IMR-90 (cell line): ENCODE measurements around the gene TRAF3IP1. TPM values are rescaled to one million over a fixed set of nuclear protein-coding genes. Genes with fewer than 3 reads are reported as not detected.
A peak's percentile ranks its signal among the peaks of the same experiment; 100 is the strongest.

Experiments
- ATAC-seq: fragments of 200-7000 bp; cut with Tn5 transposase; 2 replicates; pipeline ENCODE4 v1.9.1; 2020; ENCODE audit warnings: low read depth, mild to moderate bottlenecking, moderate library complexity
- BruUV-seq: library from RNA; stranded (reverse); fragments of 400-500 nt; replicated peaks from 2 replicates; lab custom pipeline; 2021; lab: Mats Ljungman, UMichigan
- CTCF ChIA-PET: fragments of 300-600 bp; formaldehyde crosslinking; extraction: SDS; loops from one replicate; lab custom pipeline; 2021; ENCODE audit warnings: antibody characterized with exemption; lab: Yijun Ruan, JAX
- POLR2A ChIA-PET: fragments of 300-600 bp; sonication (Branson Sonifier 250); formaldehyde crosslinking; loops from one replicate; lab custom pipeline; 2022; ENCODE audit warnings: antibody characterized with exemption; ENCODE audit not compliant: unreplicated experiment; lab: Charles Lee
- DNase-seq: peaks from one replicate; pipeline ENCODE4 v3.0.0; 2013
- H2AFZ ChIP-seq: replicated peaks from 2 replicates; pipeline ENCODE3; 2013; ENCODE audit warnings: low read length, mild to moderate bottlenecking; ENCODE audit not compliant: poor library complexity
- H2AK5ac ChIP-seq: 2 replicates; pipeline ENCODE4 v1.6.1; 2013; ENCODE audit warnings: low read depth, low read length, inconsistent platforms
- H2AK9ac ChIP-seq: replicated peaks from 2 replicates; pipeline ENCODE3; 2013; ENCODE audit warnings: mild to moderate bottlenecking, low read depth, low read length, moderate library complexity; ENCODE audit not compliant: poor library complexity
- H2BK120ac ChIP-seq: 2 replicates; pipeline ENCODE4 v1.6.1; 2013; ENCODE audit warnings: low read depth, low read length, inconsistent platforms
- H2BK15ac ChIP-seq: 3 replicates; pipeline ENCODE4 v1.6.1; 2013; ENCODE audit warnings: low read depth, low read length, inconsistent platforms
- H2BK20ac ChIP-seq: 2 replicates; pipeline ENCODE4 v1.6.1; 2013; ENCODE audit warnings: low read depth, mild to moderate bottlenecking, inconsistent platforms, low read length, moderate library complexity
- H2BK5ac ChIP-seq: 2 replicates; pipeline ENCODE4 v1.6.1; 2013; ENCODE audit warnings: mild to moderate bottlenecking, low read depth, low read length, inconsistent platforms; ENCODE audit not compliant: poor library complexity, severe bottlenecking
- H3K14ac ChIP-seq: replicated peaks from 2 replicates; pipeline ENCODE4 v1.6.1; 2013; ENCODE audit warnings: low read depth, low read length, inconsistent platforms
- H3K18ac ChIP-seq: 2 replicates; pipeline ENCODE4 v1.6.1; 2013; ENCODE audit warnings: low read depth, low read length, control low read depth
- H3K23ac ChIP-seq: 2 replicates; pipeline ENCODE4 v1.6.1; 2013; ENCODE audit warnings: low read depth, low read length, inconsistent platforms
- H3K27ac ChIP-seq: 2 replicates; pipeline ENCODE4 v1.5.1; 2013; ENCODE audit warnings: mild to moderate bottlenecking, control low read depth, low read length; ENCODE audit not compliant: insufficient read depth
- H3K27me3 ChIP-seq: 2 replicates; pipeline ENCODE4 v1.6.1; 2013; ENCODE audit warnings: low read length; ENCODE audit not compliant: control insufficient read depth, insufficient read depth
- H3K36me3 ChIP-seq: 2 replicates; pipeline ENCODE4 v1.6.1; 2013; ENCODE audit warnings: low read length, mixed read lengths; ENCODE audit not compliant: control insufficient read depth, insufficient read depth
- H3K4ac ChIP-seq: 2 replicates; pipeline ENCODE4 v1.6.1; 2013; ENCODE audit warnings: low read depth, low read length, inconsistent platforms
- H3K4me1 ChIP-seq: 2 replicates; pipeline ENCODE4 v1.6.1; 2013; ENCODE audit warnings: low read length, mixed read lengths; ENCODE audit not compliant: control insufficient read depth, insufficient read depth
- H3K4me2 ChIP-seq: 2 replicates; pipeline ENCODE4 v1.6.1; 2013; ENCODE audit warnings: low read depth, mild to moderate bottlenecking, control low read depth, low read length, moderate library complexity
- H3K4me3 ChIP-seq: 2 replicates; pipeline ENCODE4 v1.5.1; 2013; ENCODE audit warnings: low read depth, mild to moderate bottlenecking, control low read depth, low read length, moderate library complexity; ENCODE audit not compliant: insufficient read depth
- H3K56ac ChIP-seq: 2 replicates; pipeline ENCODE4 v1.6.1; 2013; ENCODE audit warnings: low read length, inconsistent platforms; ENCODE audit not compliant: insufficient read depth; ENCODE audit errors: extremely low read depth
- H3K79me1 ChIP-seq, 2 experiments: 2 replicates each; pipeline ENCODE4 v1.6.1; 2013; ENCODE audit warnings: low read length in 2 of 2, inconsistent platforms in 1 of 2, low read depth in 1 of 2
- H3K9ac ChIP-seq: 2 replicates; pipeline ENCODE4 v1.6.1; 2013; ENCODE audit warnings: low read depth, low read length, control low read depth
- H3K9me1 ChIP-seq: 2 replicates; pipeline ENCODE4 v1.6.1; 2013; ENCODE audit warnings: low read length, inconsistent platforms; ENCODE audit not compliant: insufficient read depth
- H3K9me3 ChIP-seq: 2 replicates; pipeline ENCODE4 v1.6.1; 2013; ENCODE audit warnings: low read length; ENCODE audit not compliant: control insufficient read depth, insufficient read depth
- H4K20me1 ChIP-seq: 2 replicates; pipeline ENCODE4 v1.6.1; 2013; ENCODE audit warnings: low read length, inconsistent platforms; ENCODE audit not compliant: insufficient read depth
- H4K5ac ChIP-seq: 2 replicates; pipeline ENCODE4 v1.6.1; 2013; ENCODE audit warnings: mild to moderate bottlenecking, low read depth, low read length, control low read depth
- H4K8ac ChIP-seq, 2 experiments: 2 replicates each; pipeline ENCODE4 v1.6.1; 2013; ENCODE audit warnings: low read depth in 2 of 2, low read length in 2 of 2, control low read depth in 1 of 2, inconsistent platforms in 1 of 2
- H4K91ac ChIP-seq: 2 replicates; pipeline ENCODE4 v1.6.1; 2013; ENCODE audit warnings: low read depth, low read length, inconsistent platforms; ENCODE audit not compliant: insufficient read depth
- BHLHE40 ChIP-seq: fragments of 150-350 bp; IDR thresholded peaks from 2 replicates; pipeline ENCODE4 v1.6.1; 2016; ENCODE audit warnings: mild to moderate bottlenecking, low read depth, low read length
- CEBPB ChIP-seq: IDR thresholded peaks from 2 replicates; pipeline ENCODE4 v1.6.1; 2012; ENCODE audit warnings: low read depth, low read length, improper control_type of control experiment
- FOS ChIP-seq: fragments of 150-350 bp; IDR thresholded peaks from 2 replicates; pipeline ENCODE4 v1.6.1; 2016; ENCODE audit warnings: low read depth, low read length
- NFE2L2 ChIP-seq: fragments of 150-350 bp; IDR thresholded peaks from 2 replicates; pipeline ENCODE4 v1.6.1; 2016; ENCODE audit warnings: low read depth, mild to moderate bottlenecking, low read length
- USF2 ChIP-seq: fragments of 150-350 bp; IDR thresholded peaks from 2 replicates; pipeline ENCODE4 v1.6.1; 2017; ENCODE audit warnings: mild to moderate bottlenecking, antibody characterized with exemption, low read length, low read depth
- WGBS, 2 experiments: methylation state at CpG; one replicate each; pipeline versions ENCODE4 v1.1.5 to v1.1.7; 2013; ENCODE audit warnings: missing lambda C conversion rate in 2 of 2; ENCODE audit not compliant: insufficient read length in 1 of 2; ENCODE audit errors: extremely low coverage in 2 of 2; 5-methylcytosine and 5-hydroxymethylcytosine counted together
- dilution Hi-C: fragments of 300-500 bp; cut with HindIII; formaldehyde crosslinking; loops from one replicate; pipeline ENCODE4 v1.14.3; 2018; ENCODE audit warnings: low sequenced_read_pairs; ENCODE audit not compliant: unreplicated experiment
- in situ Hi-C: fragments of 300-500 bp; cut with MboI; formaldehyde crosslinking; loops from 3 replicates; pipeline ENCODE4 v1.14.3; 2019; ENCODE audit warnings: low sequenced_read_pairs, inconsistent platforms, mixed read lengths
- intact Hi-C: fragments of 100-400 bp; cut with micrococcal nuclease; formaldehyde crosslinking; loops from 2 replicates; pipeline ENCODE4 v1.10.0; 2022
- polyA plus RNA-seq, 3 experiments: library from polyadenylated mRNA; depleted of rRNA; stranded (reverse); fragments of >200 nt; gene quantifications; 2 replicates each; pipeline ENCODE4 v1.2.3, GENCODE V29; 2012; ENCODE audit warnings: low replicate concordance in 1 of 3
- total RNA-seq: library from RNA; depleted of rRNA; stranded (reverse); fragments of >200 nt; gene quantifications from 2 replicates; pipeline ENCODE4 v1.2.3, GENCODE V29; 2012

TRAF3IP1 gene
- total and polyA plus RNA-seq, 2 of the 4 experiments (the other 2 are of a cell fraction): 5.9 to 8.3 TPM

GRCh38 chr2:238391042-238391689 lies 70.8 kb downstream of the TRAF3IP1 start:
- 100% methylated on average over 1 of the region's 6 CpGs; no CpG with 5 or more reads in 1 of the 2 experiments for WGBS, 2 experiments
- dilution Hi-C loops (no loop called here), intact Hi-C loops (no loop called here), in situ Hi-C loops (no loop called here)
- Histone ChIP-seq H3K27me3 (no peaks in the 10 kb centered on the region), H2BK15ac (no peak overlapping the region), H3K79me1 (peaks cover 0 to 4% of the 10 kb centered on the region in 2 experiments; a peak in 1 of 4 replicates), H2BK20ac (no peak overlapping the region), H2AK9ac (no peak overlapping the region), H2BK120ac (0 out of 2 replicates have a peak overlapping the region, but pooled peaks have one; percentile 40), H3K18ac (no peak overlapping the region), H3K27ac (no peak overlapping the region), H4K20me1 (no peaks in the 10 kb centered on the region), H3K4me2 (no peak overlapping the region), H3K9me1 (peaks cover 4% of the 10 kb centered on the region; the same call in 1 of the 2 replicates), H2AK5ac (no peak overlapping the region), H3K14ac (no peak overlapping the region), H3K4ac (no peak overlapping the region), H3K36me3 (no peaks in the 10 kb centered on the region; the same call in 1 of the 2 replicates), H3K4me1 (peaks cover 4% of the 10 kb centered on the region), H3K9ac (no peak overlapping the region), H3K23ac (no peak overlapping the region), H4K5ac (no peak overlapping the region), H4K91ac (no peak overlapping the region), H3K9me3 (no peaks in the 10 kb centered on the region), H3K56ac (no peak overlapping the region), H2BK5ac (no peak overlapping the region), H2AFZ (no peak overlapping the region), H3K4me3 (no peak overlapping the region), H4K8ac (no peak overlapping the region)
- no TSS peak for BruUV-seq
- ChIA-PET CTCF (no interaction called here), POLR2A (no interaction called here)
- DNase-seq (no peak), ATAC-seq (no peak)
- TF ChIP-seq CEBPB (no peak), NFE2L2 (no peak), FOS (no peak), BHLHE40 (no peak), USF2 (no peak)
